Sigmoid colon (tissue), 4 donors: ENCODE data around the gene EDEM2.

Experiments
- EP300 ChIP-seq, 4 donors: sonication (generic); formaldehyde crosslinking; IDR thresholded peaks; one replicate each; pipeline ENCODE4 v1.6.1; 2017; ENCODE audit warnings: antibody characterized with exemption in 4 of 4
- TF ChIP-seq, protein P1 (sequence below), 4 experiments: fragments of 450-650 bp in 3 of 4; fragments of 200-600 bp in 1 of 4; IDR thresholded peaks; one replicate each; pipeline ENCODE4 v1.5.1; 2016 to 2019; ENCODE audit warnings: antibody characterized with exemption in 4 of 4, mild to moderate bottlenecking in 3 of 4, moderate library complexity in 2 of 4

DNA sequence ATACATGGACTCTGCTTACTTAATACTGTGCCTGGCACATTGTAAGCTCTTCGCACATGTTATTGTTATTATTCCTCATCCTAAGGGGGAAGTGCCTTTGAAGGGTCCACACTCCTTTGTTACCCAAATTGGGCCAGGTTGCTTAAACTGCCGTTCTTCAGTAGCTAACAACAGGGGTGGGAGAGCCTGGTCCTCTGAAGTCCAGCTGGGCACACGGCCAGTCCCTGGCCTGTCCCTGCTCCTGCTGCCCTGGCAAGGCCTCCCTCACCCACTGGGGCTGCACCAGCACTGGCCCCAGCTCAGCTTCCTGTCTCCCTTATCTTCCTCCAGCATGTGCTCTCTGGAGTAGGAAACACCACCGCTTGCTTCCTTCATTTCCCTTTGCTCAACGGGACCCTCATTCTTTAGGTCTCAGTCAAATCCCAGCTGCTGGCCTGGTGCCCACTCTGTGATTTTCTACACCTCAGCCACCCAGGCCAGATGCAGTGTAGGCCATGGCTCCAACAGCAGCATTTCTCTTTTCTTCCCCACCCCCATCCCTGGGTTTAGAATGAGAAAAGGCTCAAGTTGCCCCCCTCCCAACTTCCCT is 19.2 kb upstream of the EDEM2 start:
- TF ChIP-seq EP300 (IDR thresholded peaks at IDR 0.05), result no peak
- TF ChIP-seq, protein P1, sequence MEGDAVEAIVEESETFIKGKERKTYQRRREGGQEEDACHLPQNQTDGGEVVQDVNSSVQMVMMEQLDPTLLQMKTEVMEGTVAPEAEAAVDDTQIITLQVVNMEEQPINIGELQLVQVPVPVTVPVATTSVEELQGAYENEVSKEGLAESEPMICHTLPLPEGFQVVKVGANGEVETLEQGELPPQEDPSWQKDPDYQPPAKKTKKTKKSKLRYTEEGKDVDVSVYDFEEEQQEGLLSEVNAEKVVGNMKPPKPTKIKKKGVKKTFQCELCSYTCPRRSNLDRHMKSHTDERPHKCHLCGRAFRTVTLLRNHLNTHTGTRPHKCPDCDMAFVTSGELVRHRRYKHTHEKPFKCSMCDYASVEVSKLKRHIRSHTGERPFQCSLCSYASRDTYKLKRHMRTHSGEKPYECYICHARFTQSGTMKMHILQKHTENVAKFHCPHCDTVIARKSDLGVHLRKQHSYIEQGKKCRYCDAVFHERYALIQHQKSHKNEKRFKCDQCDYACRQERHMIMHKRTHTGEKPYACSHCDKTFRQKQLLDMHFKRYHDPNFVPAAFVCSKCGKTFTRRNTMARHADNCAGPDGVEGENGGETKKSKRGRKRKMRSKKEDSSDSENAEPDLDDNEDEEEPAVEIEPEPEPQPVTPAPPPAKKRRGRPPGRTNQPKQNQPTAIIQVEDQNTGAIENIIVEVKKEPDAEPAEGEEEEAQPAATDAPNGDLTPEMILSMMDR (IDR thresholded peaks at IDR 0.05), result no peak
